RWPE2 (cell line): ENCODE results near the gene CBX2.

Experiments used
- ATAC-seq: fragments of 200-7000 bp; cut with Tn5 transposase; 3 replicates; pipeline ENCODE4 v1.9.1; 2021; ENCODE audit warnings: low read depth
- DNase-seq: peaks from one replicate; pipeline ENCODE4 v3.0.0-alpha.2; 2020; ENCODE audit warnings: low spot score
- H3K27ac ChIP-seq: fragments of 450-650 bp; 2 replicates; pipeline ENCODE4 v1.5.1; 2017; ENCODE audit warnings: mild to moderate bottlenecking; ENCODE audit not compliant: poor library complexity, severe bottlenecking
- H3K27me3 ChIP-seq: fragments of 250-450 bp; sonication (Bioruptor Pico); 2 replicates; pipeline ENCODE4 v1.5.1; 2021; ENCODE audit warnings: mild to moderate bottlenecking, moderate library complexity; ENCODE audit not compliant: insufficient read depth, poor library complexity, severe bottlenecking
- H3K36me3 ChIP-seq: fragments of 250-450 bp; sonication (Bioruptor Pico); 2 replicates; pipeline ENCODE4 v1.5.1; 2020; ENCODE audit warnings: low read depth, mild to moderate bottlenecking, moderate library complexity
- H3K4me1 ChIP-seq: fragments of 250-450 bp; sonication (Bioruptor Pico); 2 replicates; pipeline ENCODE4 v1.5.1; 2021; ENCODE audit warnings: mild to moderate bottlenecking, moderate library complexity; ENCODE audit not compliant: insufficient read depth, poor library complexity, severe bottlenecking
- H3K4me3 ChIP-seq: fragments of 250-450 bp; sonication (Bioruptor Pico); 2 replicates; pipeline ENCODE4 v1.5.1; 2021; ENCODE audit warnings: mild to moderate bottlenecking, moderate library complexity; ENCODE audit not compliant: severe bottlenecking
- H3K9me3 ChIP-seq: fragments of 250-450 bp; sonication (Bioruptor Pico); 2 replicates; pipeline ENCODE4 v1.5.1; 2021; ENCODE audit warnings: mild to moderate bottlenecking, moderate library complexity; ENCODE audit not compliant: severe bottlenecking
- CTCF ChIP-seq: fragments of 450-650 bp; IDR thresholded peaks from one replicate; pipeline ENCODE4 v1.5.1; 2017; ENCODE audit warnings: mild to moderate bottlenecking, moderate library complexity; ENCODE audit not compliant: poor library complexity, severe bottlenecking

Gene CBX2

GRCh38 chr17:79834565-79835469 is 56.9 kb downstream of the CBX2 start:
- H3K27ac ChIP-seq, result no peak overlapping the region
- no peak for ATAC-seq
- H3K27me3 ChIP-seq, result peaks cover 1% of the 10 kb centered on the region
- peaks cover 50% of the 10 kb centered on the region for H3K36me3 ChIP-seq
- H3K4me3 ChIP-seq, result no peak overlapping the region
- TF ChIP-seq CTCF, result peak; percentile 50
- H3K4me1 ChIP-seq, result peaks cover 7% of the 10 kb centered on the region
- H3K9me3 ChIP-seq, result no peaks in the 10 kb centered on the region
- DNase-seq, result no peak

- no peak overlapping the region for H3K4me3 ChIP-seq
- no peak overlapping the region for H3K27ac ChIP-seq
- DNase-seq, result no peak
- peaks cover 7% of the 10 kb centered on the region for H3K4me1 ChIP-seq
- no peak for TF ChIP-seq CTCF
- no peaks in the 10 kb centered on the region for H3K9me3 ChIP-seq
- ATAC-seq, result no peak
- H3K36me3 ChIP-seq, result peaks cover 50% of the 10 kb centered on the region
- H3K27me3 ChIP-seq, result peaks cover 8% of the 10 kb centered on the region
Observed at GRCh38 chr17:79835470-79835899, 57.5 kb downstream of the CBX2 start.

- H3K4me1 ChIP-seq, result peaks cover 7% of the 10 kb centered on the region
- peak overlapping the region; percentile 77 for H3K27ac ChIP-seq
- no peaks in the 10 kb centered on the region for H3K9me3 ChIP-seq
- no peak for ATAC-seq
- peak overlapping the region; percentile 56 for H3K4me3 ChIP-seq
- H3K36me3 ChIP-seq, result peaks cover 50% of the 10 kb centered on the region
- no peak for DNase-seq
- H3K27me3 ChIP-seq, result peaks cover 13% of the 10 kb centered on the region
- no peak for TF ChIP-seq CTCF
Observed at GRCh38 chr17:79835953-79836509, 58.1 kb downstream of the CBX2 start.

- no peaks in the 10 kb centered on the region for H3K9me3 ChIP-seq
- H3K4me3 ChIP-seq, result peak overlapping the region; percentile 56
- peak overlapping the region; percentile 77 for H3K27ac ChIP-seq
- TF ChIP-seq CTCF, result no peak
- H3K27me3 ChIP-seq, result peaks cover 18% of the 10 kb centered on the region
- no peak for DNase-seq
- ATAC-seq, result no peak
- peaks cover 50% of the 10 kb centered on the region for H3K36me3 ChIP-seq
- peaks cover 7% of the 10 kb centered on the region for H3K4me1 ChIP-seq
Observed at GRCh38 chr17:79836510-79836971, 58.6 kb downstream of the CBX2 start.
